WTC11 (cell line): Measurements from ENCODE around the gene NBPF1. TPM values are rescaled to one million over a fixed set of nuclear protein-coding genes. Genes with fewer than 3 reads are reported as not detected.
"Not testable (repeated sequence)": the region's sequence is repeated elsewhere in the genome, so short reads cannot be mapped to it uniquely, and the experiment has no call there.

Experiments used
- ATAC-seq: fragments of 200-7000 bp; cut with Tn5 transposase; 2 replicates; pipeline ENCODE4 v1.10.0; 2021; ENCODE audit warnings: mild to moderate bottlenecking, moderate library complexity
- CTCF ChIA-PET: fragments of 300-600 bp; sonication (Branson Sonifier 250); formaldehyde crosslinking; loops from one replicate; lab custom pipeline; 2021; ENCODE audit warnings: antibody characterized with exemption; lab: Charles Lee
- POLR2A ChIA-PET: fragments of 350-600 bp; sonication (Branson Sonifier 250); formaldehyde crosslinking; loops from one replicate; lab custom pipeline; 2021; ENCODE audit warnings: antibody characterized with exemption; lab: Charles Lee
- DNase-seq: peaks from one replicate; pipeline ENCODE4 v3.0.0; 2021; ENCODE audit warnings: low spot score
- H3K27ac Mint-ChIP-seq: 2 replicates; pipeline ENCODE4 v1.8.0; 2021; ENCODE audit warnings: mixed read lengths
- H3K27me3 Mint-ChIP-seq: 2 replicates; pipeline ENCODE4 v1.8.0; 2021; ENCODE audit warnings: low read depth, mild to moderate bottlenecking, moderate library complexity, mixed read lengths
- H3K36me3 Mint-ChIP-seq: 2 replicates; pipeline ENCODE4 v1.8.0; 2021; ENCODE audit warnings: mixed read lengths
- H3K4me1 Mint-ChIP-seq: 2 replicates; pipeline ENCODE4 v1.8.0; 2022; ENCODE audit warnings: mixed read lengths
- H3K4me3 Mint-ChIP-seq: 2 replicates; pipeline ENCODE4 v1.8.0; 2021; ENCODE audit warnings: mild to moderate bottlenecking, moderate library complexity, mixed read lengths
- H3K9me3 Mint-ChIP-seq: 2 replicates; pipeline ENCODE4 v1.8.0; 2021; ENCODE audit warnings: mixed read lengths
- CBFB ChIP-seq: sonication (generic); formaldehyde crosslinking; IDR thresholded peaks from 2 replicates; pipeline ENCODE4 v1.8.1; 2022; ENCODE audit warnings: mild to moderate bottlenecking, low read depth, missing genetic modification reagents
- NFE2L1 ChIP-seq: sonication (generic); formaldehyde crosslinking; IDR thresholded peaks from 2 replicates; pipeline ENCODE4 v1.8.1; 2023; ENCODE audit warnings: missing genetic modification reagents
- OVOL2 ChIP-seq: fragments of 250-450 bp; sonication (Bioruptor Pico); IDR thresholded peaks from 2 replicates; pipeline ENCODE4 v1.9.0; 2021; ENCODE audit warnings: mild to moderate bottlenecking, borderline replicate concordance
- ZBTB21 ChIP-seq: sonication (generic); formaldehyde crosslinking; IDR thresholded peaks from 2 replicates; pipeline ENCODE4 v1.8.1; 2023; ENCODE audit warnings: mild to moderate bottlenecking, missing genetic modification reagents, borderline replicate concordance
- ZNF138 ChIP-seq: sonication (generic); formaldehyde crosslinking; conservative IDR thresholded peaks from 2 replicates; pipeline ENCODE4 v1.8.1; 2022; ENCODE audit warnings: mild to moderate bottlenecking, moderate library complexity, missing genetic modification reagents
- ZNF317 ChIP-seq: sonication (generic); formaldehyde crosslinking; IDR thresholded peaks from 2 replicates; pipeline ENCODE4 v1.8.1; 2023; ENCODE audit warnings: low read depth, mild to moderate bottlenecking, moderate library complexity, missing genetic modification reagents, borderline replicate concordance
- total RNA-seq: library from RNA; stranded (reverse); gene quantifications from 3 replicates; pipeline ENCODE4 v1.2.3, GENCODE V29; 2021
- TF ChIP-seq, protein P1 (sequence below): sonication (generic); formaldehyde crosslinking; IDR thresholded peaks from 2 replicates; pipeline ENCODE4 v1.8.1; 2023; ENCODE audit warnings: mild to moderate bottlenecking, missing genetic modification reagents, borderline replicate concordance
- TF ChIP-seq, protein P2 (sequence below): sonication (generic); formaldehyde crosslinking; IDR thresholded peaks from 2 replicates; pipeline ENCODE4 v1.8.0; 2022; ENCODE audit warnings: mild to moderate bottlenecking, missing genetic modification reagents
- TF ChIP-seq, protein P3 (sequence below): sonication (generic); formaldehyde crosslinking; IDR thresholded peaks from 2 replicates; pipeline ENCODE4 v1.8.1; 2023; ENCODE audit warnings: mild to moderate bottlenecking, moderate library complexity, missing genetic modification reagents
- TF ChIP-seq, protein P4 (sequence below): sonication (generic); formaldehyde crosslinking; IDR thresholded peaks from 2 replicates; pipeline ENCODE4 v1.8.1; 2023; ENCODE audit warnings: mild to moderate bottlenecking, missing genetic modification reagents, moderate library complexity
- TF ChIP-seq, protein P5 (sequence below): sonication (generic); formaldehyde crosslinking; IDR thresholded peaks from 2 replicates; pipeline ENCODE4 v1.8.0; 2023; ENCODE audit warnings: missing genetic modification reagents
- TF ChIP-seq, protein P6 (sequence below): fragments of 250-450 bp; sonication (Bioruptor Pico); IDR thresholded peaks from 2 replicates; pipeline ENCODE4 v2.1.2; 2022; ENCODE audit warnings: mild to moderate bottlenecking, moderate library complexity
- TF ChIP-seq, protein P7 (sequence below): sonication (generic); formaldehyde crosslinking; IDR thresholded peaks from 2 replicates; pipeline ENCODE4 v1.8.1; 2022; ENCODE audit warnings: low read depth, mild to moderate bottlenecking, moderate library complexity, missing genetic modification reagents, borderline replicate concordance

Gene NBPF1
- total RNA-seq, 1 experiment from 2014 or later: 18.3 TPM

DNA sequence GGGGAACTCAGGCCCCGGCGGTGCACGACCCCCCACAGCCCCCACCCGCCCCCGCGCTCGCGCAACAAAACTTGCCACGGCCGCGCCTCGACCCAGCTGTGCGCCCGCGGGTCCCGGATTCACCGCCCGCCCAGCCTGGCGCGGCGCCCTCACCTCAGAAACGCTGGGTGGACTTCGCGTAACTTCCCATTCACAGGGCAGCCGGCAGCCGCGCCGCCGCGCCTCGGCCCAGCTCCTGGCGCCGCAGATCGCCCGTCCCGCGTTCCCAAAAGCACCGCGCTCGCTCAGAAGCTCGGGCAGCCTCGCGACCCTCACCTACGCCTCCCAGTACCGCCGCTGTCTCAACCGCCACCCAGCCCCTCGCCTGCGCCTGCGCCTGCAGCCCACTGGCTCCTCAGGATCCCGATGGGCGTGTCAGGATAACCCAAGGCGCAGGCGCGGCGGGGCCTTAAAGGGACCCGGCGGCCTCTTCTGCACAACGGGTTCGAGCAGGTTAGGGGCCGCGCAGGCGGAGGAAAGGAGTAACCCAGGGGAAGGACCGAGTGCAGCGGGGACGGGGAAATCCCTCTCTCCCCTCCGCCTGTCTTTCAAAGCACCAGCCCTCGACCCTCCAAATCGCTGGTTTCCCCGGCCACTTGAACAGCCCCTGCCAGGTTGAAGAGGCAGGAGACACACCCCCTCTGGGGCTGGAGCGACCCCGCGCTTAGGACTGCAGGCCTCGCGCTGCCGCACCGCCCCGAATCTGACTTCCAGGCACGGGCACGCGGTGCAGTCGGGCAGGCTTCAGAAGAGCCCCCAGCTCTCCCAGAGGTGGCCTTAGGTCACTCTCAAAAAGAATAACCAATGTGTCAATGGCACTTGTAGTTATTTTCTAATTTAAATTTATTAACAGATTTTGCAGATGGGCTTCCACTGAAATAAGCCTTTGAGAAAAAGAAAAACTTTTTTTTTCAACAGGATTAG, at the start of gene NBPF1 (continued):
- no peak for TF ChIP-seq ZBTB21 (CRISPR knock-in tag)
- TF ChIP-seq, protein P1, sequence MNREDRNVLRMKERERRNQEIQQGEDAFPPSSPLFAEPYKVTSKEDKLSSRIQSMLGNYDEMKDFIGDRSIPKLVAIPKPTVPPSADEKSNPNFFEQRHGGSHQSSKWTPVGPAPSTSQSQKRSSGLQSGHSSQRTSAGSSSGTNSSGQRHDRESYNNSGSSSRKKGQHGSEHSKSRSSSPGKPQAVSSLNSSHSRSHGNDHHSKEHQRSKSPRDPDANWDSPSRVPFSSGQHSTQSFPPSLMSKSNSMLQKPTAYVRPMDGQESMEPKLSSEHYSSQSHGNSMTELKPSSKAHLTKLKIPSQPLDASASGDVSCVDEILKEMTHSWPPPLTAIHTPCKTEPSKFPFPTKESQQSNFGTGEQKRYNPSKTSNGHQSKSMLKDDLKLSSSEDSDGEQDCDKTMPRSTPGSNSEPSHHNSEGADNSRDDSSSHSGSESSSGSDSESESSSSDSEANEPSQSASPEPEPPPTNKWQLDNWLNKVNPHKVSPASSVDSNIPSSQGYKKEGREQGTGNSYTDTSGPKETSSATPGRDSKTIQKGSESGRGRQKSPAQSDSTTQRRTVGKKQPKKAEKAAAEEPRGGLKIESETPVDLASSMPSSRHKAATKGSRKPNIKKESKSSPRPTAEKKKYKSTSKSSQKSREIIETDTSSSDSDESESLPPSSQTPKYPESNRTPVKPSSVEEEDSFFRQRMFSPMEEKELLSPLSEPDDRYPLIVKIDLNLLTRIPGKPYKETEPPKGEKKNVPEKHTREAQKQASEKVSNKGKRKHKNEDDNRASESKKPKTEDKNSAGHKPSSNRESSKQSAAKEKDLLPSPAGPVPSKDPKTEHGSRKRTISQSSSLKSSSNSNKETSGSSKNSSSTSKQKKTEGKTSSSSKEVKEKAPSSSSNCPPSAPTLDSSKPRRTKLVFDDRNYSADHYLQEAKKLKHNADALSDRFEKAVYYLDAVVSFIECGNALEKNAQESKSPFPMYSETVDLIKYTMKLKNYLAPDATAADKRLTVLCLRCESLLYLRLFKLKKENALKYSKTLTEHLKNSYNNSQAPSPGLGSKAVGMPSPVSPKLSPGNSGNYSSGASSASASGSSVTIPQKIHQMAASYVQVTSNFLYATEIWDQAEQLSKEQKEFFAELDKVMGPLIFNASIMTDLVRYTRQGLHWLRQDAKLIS (CRISPR knock-in tag): no peak
- peak; percentile 79; the same call in 1 of the 2 replicates for TF ChIP-seq ZNF317 (CRISPR knock-in tag)
- TF ChIP-seq, protein P2, sequence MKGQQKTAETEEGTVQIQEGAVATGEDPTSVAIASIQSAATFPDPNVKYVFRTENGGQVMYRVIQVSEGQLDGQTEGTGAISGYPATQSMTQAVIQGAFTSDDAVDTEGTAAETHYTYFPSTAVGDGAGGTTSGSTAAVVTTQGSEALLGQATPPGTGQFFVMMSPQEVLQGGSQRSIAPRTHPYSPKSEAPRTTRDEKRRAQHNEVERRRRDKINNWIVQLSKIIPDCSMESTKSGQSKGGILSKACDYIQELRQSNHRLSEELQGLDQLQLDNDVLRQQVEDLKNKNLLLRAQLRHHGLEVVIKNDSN (CRISPR knock-in tag): peak; percentile 78; the same call in 1 of the 2 replicates
- TF ChIP-seq NFE2L1 (CRISPR knock-in tag): peak; percentile 85
- TF ChIP-seq, protein P3, sequence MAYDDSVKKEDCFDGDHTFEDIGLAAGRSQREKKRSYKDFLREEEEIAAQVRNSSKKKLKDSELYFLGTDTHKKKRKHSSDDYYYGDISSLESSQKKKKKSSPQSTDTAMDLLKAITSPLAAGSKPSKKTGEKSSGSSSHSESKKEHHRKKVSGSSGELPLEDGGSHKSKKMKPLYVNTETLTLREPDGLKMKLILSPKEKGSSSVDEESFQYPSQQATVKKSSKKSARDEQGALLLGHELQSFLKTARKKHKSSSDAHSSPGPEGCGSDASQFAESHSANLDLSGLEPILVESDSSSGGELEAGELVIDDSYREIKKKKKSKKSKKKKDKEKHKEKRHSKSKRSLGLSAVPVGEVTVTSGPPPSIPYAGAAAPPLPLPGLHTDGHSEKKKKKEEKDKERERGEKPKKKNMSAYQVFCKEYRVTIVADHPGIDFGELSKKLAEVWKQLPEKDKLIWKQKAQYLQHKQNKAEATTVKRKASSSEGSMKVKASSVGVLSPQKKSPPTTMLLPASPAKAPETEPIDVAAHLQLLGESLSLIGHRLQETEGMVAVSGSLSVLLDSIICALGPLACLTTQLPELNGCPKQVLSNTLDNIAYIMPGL: peak; percentile 100
- TF ChIP-seq, protein P4, sequence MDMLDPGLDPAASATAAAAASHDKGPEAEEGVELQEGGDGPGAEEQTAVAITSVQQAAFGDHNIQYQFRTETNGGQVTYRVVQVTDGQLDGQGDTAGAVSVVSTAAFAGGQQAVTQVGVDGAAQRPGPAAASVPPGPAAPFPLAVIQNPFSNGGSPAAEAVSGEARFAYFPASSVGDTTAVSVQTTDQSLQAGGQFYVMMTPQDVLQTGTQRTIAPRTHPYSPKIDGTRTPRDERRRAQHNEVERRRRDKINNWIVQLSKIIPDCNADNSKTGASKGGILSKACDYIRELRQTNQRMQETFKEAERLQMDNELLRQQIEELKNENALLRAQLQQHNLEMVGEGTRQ (CRISPR knock-in tag): no peak
- TF ChIP-seq, protein P5, sequence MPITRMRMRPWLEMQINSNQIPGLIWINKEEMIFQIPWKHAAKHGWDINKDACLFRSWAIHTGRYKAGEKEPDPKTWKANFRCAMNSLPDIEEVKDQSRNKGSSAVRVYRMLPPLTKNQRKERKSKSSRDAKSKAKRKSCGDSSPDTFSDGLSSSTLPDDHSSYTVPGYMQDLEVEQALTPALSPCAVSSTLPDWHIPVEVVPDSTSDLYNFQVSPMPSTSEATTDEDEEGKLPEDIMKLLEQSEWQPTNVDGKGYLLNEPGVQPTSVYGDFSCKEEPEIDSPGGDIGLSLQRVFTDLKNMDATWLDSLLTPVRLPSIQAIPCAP (CRISPR knock-in tag): peak; percentile 91
- no peak for TF ChIP-seq OVOL2 (CRISPR knock-in tag)
- TF ChIP-seq, protein P6, sequence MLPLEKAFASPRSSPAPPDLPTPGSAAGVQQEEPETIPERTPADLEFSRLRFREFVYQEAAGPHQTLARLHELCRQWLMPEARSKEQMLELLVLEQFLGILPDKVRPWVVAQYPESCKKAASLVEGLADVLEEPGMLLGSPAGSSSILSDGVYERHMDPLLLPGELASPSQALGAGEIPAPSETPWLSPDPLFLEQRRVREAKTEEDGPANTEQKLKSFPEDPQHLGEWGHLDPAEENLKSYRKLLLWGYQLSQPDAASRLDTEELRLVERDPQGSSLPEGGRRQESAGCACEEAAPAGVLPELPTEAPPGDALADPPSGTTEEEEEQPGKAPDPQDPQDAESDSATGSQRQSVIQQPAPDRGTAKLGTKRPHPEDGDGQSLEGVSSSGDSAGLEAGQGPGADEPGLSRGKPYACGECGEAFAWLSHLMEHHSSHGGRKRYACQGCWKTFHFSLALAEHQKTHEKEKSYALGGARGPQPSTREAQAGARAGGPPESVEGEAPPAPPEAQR (CRISPR knock-in tag): no peak
- TF ChIP-seq, protein P7, sequence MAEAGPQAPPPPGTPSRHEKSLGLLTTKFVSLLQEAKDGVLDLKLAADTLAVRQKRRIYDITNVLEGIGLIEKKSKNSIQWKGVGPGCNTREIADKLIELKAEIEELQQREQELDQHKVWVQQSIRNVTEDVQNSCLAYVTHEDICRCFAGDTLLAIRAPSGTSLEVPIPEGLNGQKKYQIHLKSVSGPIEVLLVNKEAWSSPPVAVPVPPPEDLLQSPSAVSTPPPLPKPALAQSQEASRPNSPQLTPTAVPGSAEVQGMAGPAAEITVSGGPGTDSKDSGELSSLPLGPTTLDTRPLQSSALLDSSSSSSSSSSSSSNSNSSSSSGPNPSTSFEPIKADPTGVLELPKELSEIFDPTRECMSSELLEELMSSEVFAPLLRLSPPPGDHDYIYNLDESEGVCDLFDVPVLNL: 0 out of 2 replicates have a peak, but pooled peaks have one; percentile 33
- no peak for TF ChIP-seq CBFB
- TF ChIP-seq ZNF138 (CRISPR knock-in tag): no peak

DNA sequence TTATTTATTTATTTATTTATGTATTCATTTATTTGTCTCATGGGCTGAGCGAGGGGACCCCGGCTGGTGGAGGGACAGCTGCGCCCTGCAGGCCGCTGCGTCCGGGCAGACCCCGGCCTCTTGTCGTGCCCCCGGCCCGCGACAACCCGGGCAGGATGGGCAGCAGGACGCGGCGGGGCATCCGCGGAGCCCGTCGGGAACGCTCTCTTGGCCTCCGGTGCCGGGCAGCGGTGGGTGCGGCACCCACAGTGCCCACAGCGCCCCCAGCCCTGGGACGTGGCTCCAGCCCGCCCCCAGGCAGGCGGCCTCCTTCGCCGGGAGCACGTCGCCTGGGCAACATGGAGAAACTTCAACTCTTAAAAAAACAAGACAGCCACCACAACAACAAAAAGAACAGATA, 44.9 kb upstream of the NBPF1 start:
- POLR2A ChIA-PET, H3K27ac Mint-ChIP-seq, H3K36me3 Mint-ChIP-seq, CTCF ChIA-PET, H3K4me3 Mint-ChIP-seq, H3K4me1 Mint-ChIP-seq, H3K27me3 Mint-ChIP-seq, ATAC-seq, H3K9me3 Mint-ChIP-seq, DNase-seq: not testable (repeated sequence)

DNA sequence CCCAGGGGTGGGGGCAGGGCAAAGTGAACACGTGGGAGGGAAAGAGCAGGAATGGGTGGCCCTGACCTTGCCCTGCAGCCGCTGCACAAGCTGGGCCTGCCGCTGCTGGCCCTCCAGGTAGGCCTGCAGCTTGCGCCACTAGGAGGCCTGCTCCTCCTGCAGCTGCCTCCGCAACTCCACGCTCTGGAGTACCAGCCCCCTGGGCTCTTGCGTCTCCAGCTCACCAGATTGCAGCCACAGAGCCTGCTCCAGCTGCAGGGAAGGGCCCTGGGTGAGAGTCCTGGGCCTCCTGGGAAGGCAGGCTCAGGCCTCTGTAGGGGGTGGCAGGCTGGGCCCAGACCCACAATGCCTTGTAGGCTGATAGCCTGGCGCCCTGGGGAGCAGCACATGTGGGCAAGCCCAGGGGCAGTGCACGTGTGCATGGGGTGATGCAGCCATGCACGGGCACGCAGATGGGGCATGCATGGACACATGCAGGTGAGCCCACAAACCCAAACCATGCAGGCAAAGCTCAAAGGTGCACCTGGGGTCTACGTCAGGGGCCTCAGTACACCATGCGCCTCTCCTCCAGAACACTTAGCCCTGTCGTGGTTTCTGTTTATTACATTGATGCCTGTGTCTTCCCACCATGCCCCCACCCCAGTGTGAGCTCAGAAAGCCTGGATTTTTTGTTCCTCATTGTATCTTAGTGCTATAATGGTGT, 43.8 kb upstream of the NBPF1 start:
- H3K27me3 Mint-ChIP-seq, H3K4me1 Mint-ChIP-seq, H3K9me3 Mint-ChIP-seq, H3K36me3 Mint-ChIP-seq, H3K27ac Mint-ChIP-seq, CTCF ChIA-PET, POLR2A ChIA-PET, DNase-seq, H3K4me3 Mint-ChIP-seq: not testable (repeated sequence)
- ATAC-seq: peak; percentile 59

DNA sequence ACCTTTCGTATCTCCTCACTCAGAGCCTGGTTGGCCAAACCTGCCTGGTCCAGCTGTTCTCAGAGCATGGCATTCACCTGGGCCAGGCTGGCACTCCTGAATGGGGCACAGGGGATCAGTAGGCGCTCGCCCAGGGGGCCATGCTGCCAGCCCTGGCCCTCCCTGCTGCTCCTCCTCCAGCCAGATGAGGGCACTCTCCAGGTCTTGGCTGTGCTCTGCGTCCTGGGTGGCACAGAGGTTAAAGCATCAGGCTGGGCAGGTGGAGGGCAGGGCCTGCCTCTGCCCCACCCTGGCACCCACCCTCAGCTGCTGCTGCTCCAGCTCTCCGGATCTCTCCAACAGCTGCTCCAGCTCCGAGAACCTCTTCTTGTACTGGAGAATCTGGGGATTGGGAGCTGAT, 43.2 kb upstream of the NBPF1 start:
- H3K4me3 Mint-ChIP-seq, CTCF ChIA-PET, H3K36me3 Mint-ChIP-seq, H3K9me3 Mint-ChIP-seq, H3K27me3 Mint-ChIP-seq, H3K27ac Mint-ChIP-seq, DNase-seq, POLR2A ChIA-PET, H3K4me1 Mint-ChIP-seq: not testable (repeated sequence)
- ATAC-seq: peak; percentile 95
